HCT116 (cell line): Measurements from ENCODE around the gene METTL24. TPM values are rescaled to one million over a fixed set of nuclear protein-coding genes. Genes with fewer than 3 reads are reported as not detected.

Experiments used
- ATAC-seq: fragments of 200-7000 bp; cut with Tn5 transposase; 2 replicates; pipeline ENCODE4 v1.9.1; 2020; ENCODE audit warnings: mild to moderate bottlenecking, moderate library complexity
- BruUV-seq: library from RNA; stranded (reverse); fragments of 400-500 nt; replicated peaks from 2 replicates; lab custom pipeline; 2021; lab: Mats Ljungman, UMichigan
- CTCF ChIA-PET: fragments of 300-600 bp; sonication (Branson Sonifier 250); formaldehyde crosslinking; loops from one replicate; lab custom pipeline; 2021; ENCODE audit warnings: antibody characterized with exemption; lab: Charles Lee
- POLR2A ChIA-PET: fragments of 300-600, 350-600 bp; sonication (Branson Sonifier 250); formaldehyde crosslinking; loops from one replicate; lab custom pipeline; 2021; ENCODE audit warnings: antibody characterized with exemption; lab: Charles Lee
- RAD21 ChIA-PET, 2 experiments: fragments of 300-600 bp; sonication (Branson Sonifier 250); formaldehyde crosslinking; loops; one replicate each; lab custom pipeline; 2023; ENCODE audit warnings: low total read pairs in 2 of 2; ENCODE audit not compliant: uncharacterized antibody in 2 of 2, unreplicated experiment in 2 of 2, low non-redundant PET in 1 of 2; lab: Charles Lee
- DNase-seq: peaks from one replicate; pipeline ENCODE4 v3.0.0-alpha.2; 2010; ENCODE audit warnings: low read depth, low spot score
- H2AFZ ChIP-seq: fragments of 200-600 bp; shearing (Covaris generic), sonication (generic); 2 replicates; pipeline ENCODE4 v1.6.1; 2017; ENCODE audit warnings: low read depth, mixed run types, mixed read lengths, antibody characterized with exemption, low read length; ENCODE audit not compliant: poor library complexity, severe bottlenecking
- H3K27ac ChIP-seq: 2 replicates; pipeline ENCODE4 v1.5.1; 2012; ENCODE audit warnings: low read depth, low read length
- H3K27me3 ChIP-seq: fragments of 200-600 bp; sonication (generic); 2 replicates; pipeline ENCODE4 v1.6.1; 2016; ENCODE audit warnings: mixed run types, low read length, mixed read lengths; ENCODE audit not compliant: insufficient read depth
- H3K36me3 ChIP-seq, 2 experiments: fragments of 200-500 bp in 1 of 2; fragments of 200-600 bp in 1 of 2; sonication (Bioruptor generic) in 1 of 2; sonication (generic) in 1 of 2; 2 replicates each; pipeline versions ENCODE4 v1.5.1 to v1.6.1; 2014 to 2016; ENCODE audit warnings: low read length in 2 of 2, inconsistent platforms in 1 of 2, mixed read lengths in 1 of 2, mixed run types in 1 of 2; ENCODE audit not compliant: insufficient read depth in 2 of 2, control insufficient read depth in 1 of 2
- H3K4me1 ChIP-seq, 2 experiments: fragments of 200-600 bp in 1 of 2; sonication (generic) in 1 of 2; 2 replicates each; pipeline versions ENCODE4 v1.5.1 to v1.6.1; 2012 to 2017; ENCODE audit warnings: low read length in 2 of 2, inconsistent platforms in 1 of 2, mild to moderate bottlenecking in 1 of 2, mixed read lengths in 1 of 2, mixed run types in 1 of 2, moderate library complexity in 1 of 2; ENCODE audit not compliant: insufficient read depth in 2 of 2, control insufficient read depth in 1 of 2
- H3K4me2 ChIP-seq: fragments of 200-600 bp; sonication (generic); 2 replicates; pipeline ENCODE4 v1.6.1; 2017; ENCODE audit warnings: mixed run types, low read length, mixed read lengths
- H3K4me3 ChIP-seq, 2 experiments: fragments of 200-600 bp in 1 of 2; sonication (generic) in 1 of 2; replicated peaks in 1 of 2; 2 replicates each; pipeline ENCODE4 v1.5.1; 2011 to 2016; ENCODE audit warnings: low read length in 2 of 2, control low read depth in 1 of 2, low read depth in 1 of 2, mild to moderate bottlenecking in 1 of 2, mixed read lengths in 1 of 2, mixed run types in 1 of 2
- H3K79me2 ChIP-seq: fragments of 200-600 bp; sonication (generic); 2 replicates; pipeline ENCODE4 v1.6.1; 2017; ENCODE audit warnings: mild to moderate bottlenecking, mixed run types, low read length, moderate library complexity, mixed read lengths; ENCODE audit not compliant: insufficient read depth
- H3K9ac ChIP-seq: fragments of 200-600 bp; sonication (generic); 2 replicates; pipeline ENCODE4 v1.6.1; 2016; ENCODE audit warnings: low read length, mixed read lengths
- H3K9me2 ChIP-seq: fragments of 200-600 bp; sonication (generic), shearing (Covaris generic); 2 replicates; pipeline ENCODE4 v1.6.1; 2017; ENCODE audit warnings: mixed run types, mild to moderate bottlenecking, moderate library complexity; ENCODE audit not compliant: insufficient read depth
- H3K9me3 ChIP-seq, 2 experiments: fragments of 200-500 bp in 1 of 2; fragments of 200-600 bp in 1 of 2; sonication (Bioruptor generic) in 1 of 2; sonication (generic) in 1 of 2; 2 replicates each; pipeline ENCODE4 v1.6.1; 2014 to 2017; ENCODE audit warnings: low read length in 2 of 2, mixed read lengths in 2 of 2, inconsistent platforms in 1 of 2, low read depth in 1 of 2, mild to moderate bottlenecking in 1 of 2, mixed run types in 1 of 2, moderate library complexity in 1 of 2; ENCODE audit not compliant: control insufficient read depth in 1 of 2, insufficient read depth in 1 of 2
- H4K20me1 ChIP-seq: fragments of 200-600 bp; sonication (generic), shearing (Covaris generic); 2 replicates; pipeline ENCODE4 v1.6.1; 2017; ENCODE audit warnings: mixed run types, mild to moderate bottlenecking, moderate library complexity; ENCODE audit not compliant: insufficient read depth
- CBX3 ChIP-seq: IDR thresholded peaks from 2 replicates; pipeline ENCODE4 v1.6.1; 2012; ENCODE audit warnings: low read depth
- CEBPB ChIP-seq: IDR thresholded peaks from 2 replicates; pipeline ENCODE4 v1.6.1; 2012; ENCODE audit warnings: low read depth
- EZH2 ChIP-seq: fragments of 200-600 bp; sonication (generic); IDR thresholded peaks from 2 replicates; pipeline ENCODE4 v1.6.1; 2017; ENCODE audit warnings: antibody characterized with exemption, mixed run types
- EZH2phosphoT487 ChIP-seq: fragments of 200-600 bp; IDR thresholded peaks from 2 replicates; pipeline ENCODE4 v1.6.1; 2018; ENCODE audit warnings: antibody characterized with exemption, borderline replicate concordance
- FOSL1 ChIP-seq: IDR thresholded peaks from 2 replicates; pipeline ENCODE4 v1.6.1; 2012; ENCODE audit warnings: low read depth
- POLR2AphosphoS5 ChIP-seq: IDR thresholded peaks from 2 replicates; pipeline ENCODE4 v1.6.1; 2011; ENCODE audit warnings: mild to moderate bottlenecking, low read depth, low read length, moderate library complexity
- RAD21 ChIP-seq: IDR thresholded peaks from 2 replicates; pipeline ENCODE4 v1.6.1; 2012; ENCODE audit warnings: low read depth, mild to moderate bottlenecking
- SP1 ChIP-seq: IDR thresholded peaks from 2 replicates; pipeline ENCODE4 v1.6.1; 2012; ENCODE audit warnings: low read depth
- TCF7L2 ChIP-seq: IDR thresholded peaks from 2 replicates; pipeline ENCODE4 v1.7.0; 2011; ENCODE audit warnings: borderline replicate concordance, inconsistent platforms; ENCODE audit not compliant: insufficient read depth, insufficient read length; ENCODE audit errors: extremely low read depth
- ZFX ChIP-seq: fragments of 450-650 bp; IDR thresholded peaks from 2 replicates; pipeline ENCODE4 v1.6.1; 2017
- ZNF274 ChIP-seq: fragments of 200-500 bp; sonication (Bioruptor generic); IDR thresholded peaks from 2 replicates; pipeline ENCODE4 v1.6.1; 2014; ENCODE audit warnings: mild to moderate bottlenecking, low read depth, low read length, inconsistent platforms
- intact Hi-C: fragments of 100-400 bp; cut with micrococcal nuclease; formaldehyde crosslinking; loops from 2 replicates; pipeline ENCODE4 v1.10.0; 2022
- total RNA-seq: library from RNA; stranded (reverse); gene quantifications from one replicate; pipeline ENCODE4 v1.2.1, GENCODE V29; 2021; ENCODE audit not compliant: unreplicated experiment
- TF ChIP-seq, protein P1 (sequence below), 3 experiments: fragments of 200-600 bp in 1 of 3; sonication (generic) in 1 of 3; IDR thresholded peaks in 2 of 3; conservative IDR thresholded peaks in 1 of 3; 2 replicates each; pipeline ENCODE4 v1.5.1; 2012 to 2017; ENCODE audit warnings: low read depth in 2 of 3, low read length in 2 of 3, antibody characterized with exemption in 1 of 3, borderline replicate concordance in 1 of 3, control low read depth in 1 of 3, mild to moderate bottlenecking in 1 of 3, mixed read lengths in 1 of 3, mixed run types in 1 of 3, moderate library complexity in 1 of 3; ENCODE audit not compliant: insufficient read depth in 1 of 3
- TF ChIP-seq, protein P2 (sequence below): IDR thresholded peaks from 2 replicates; pipeline ENCODE4 v1.6.1; 2012

The METTL24 gene
- total RNA-seq, 1 experiment from 2014 or later = not detected

DNA sequence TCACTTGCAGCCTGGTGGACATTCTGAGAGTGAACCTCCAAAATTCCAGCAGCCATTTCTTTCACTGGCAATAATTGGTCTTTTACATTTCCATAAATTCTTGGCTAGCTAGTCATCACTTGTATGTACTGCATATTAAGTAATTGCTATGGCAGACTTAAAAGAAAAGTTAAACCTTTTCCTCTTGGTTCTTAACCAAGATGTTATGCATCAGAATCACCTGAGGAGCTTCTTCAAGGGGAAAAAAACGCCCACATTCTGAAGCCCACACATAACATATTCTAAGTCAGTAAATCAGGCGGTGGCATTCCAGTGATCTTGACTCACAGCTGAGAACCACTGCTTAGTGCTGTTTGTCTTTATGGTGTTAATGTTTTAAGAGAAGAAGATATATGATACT is 140.9 kb downstream of the METTL24 start (continued):
- TF ChIP-seq, protein P1, sequence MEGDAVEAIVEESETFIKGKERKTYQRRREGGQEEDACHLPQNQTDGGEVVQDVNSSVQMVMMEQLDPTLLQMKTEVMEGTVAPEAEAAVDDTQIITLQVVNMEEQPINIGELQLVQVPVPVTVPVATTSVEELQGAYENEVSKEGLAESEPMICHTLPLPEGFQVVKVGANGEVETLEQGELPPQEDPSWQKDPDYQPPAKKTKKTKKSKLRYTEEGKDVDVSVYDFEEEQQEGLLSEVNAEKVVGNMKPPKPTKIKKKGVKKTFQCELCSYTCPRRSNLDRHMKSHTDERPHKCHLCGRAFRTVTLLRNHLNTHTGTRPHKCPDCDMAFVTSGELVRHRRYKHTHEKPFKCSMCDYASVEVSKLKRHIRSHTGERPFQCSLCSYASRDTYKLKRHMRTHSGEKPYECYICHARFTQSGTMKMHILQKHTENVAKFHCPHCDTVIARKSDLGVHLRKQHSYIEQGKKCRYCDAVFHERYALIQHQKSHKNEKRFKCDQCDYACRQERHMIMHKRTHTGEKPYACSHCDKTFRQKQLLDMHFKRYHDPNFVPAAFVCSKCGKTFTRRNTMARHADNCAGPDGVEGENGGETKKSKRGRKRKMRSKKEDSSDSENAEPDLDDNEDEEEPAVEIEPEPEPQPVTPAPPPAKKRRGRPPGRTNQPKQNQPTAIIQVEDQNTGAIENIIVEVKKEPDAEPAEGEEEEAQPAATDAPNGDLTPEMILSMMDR (IDR thresholded peaks at IDR 0.05 in 2 of 3, conservative IDR thresholded peaks at IDR 0.05 in 1 of 3; ENCODE audit: borderline replicate concordance in 1 of 3, insufficient read depth in 1 of 3, low read depth in 2 of 3, low read length in 2 of 3) = no peak
- TF ChIP-seq CBX3 (no peak), FOSL1 (no peak), CEBPB (no peak), RAD21 (no peak)

DNA sequence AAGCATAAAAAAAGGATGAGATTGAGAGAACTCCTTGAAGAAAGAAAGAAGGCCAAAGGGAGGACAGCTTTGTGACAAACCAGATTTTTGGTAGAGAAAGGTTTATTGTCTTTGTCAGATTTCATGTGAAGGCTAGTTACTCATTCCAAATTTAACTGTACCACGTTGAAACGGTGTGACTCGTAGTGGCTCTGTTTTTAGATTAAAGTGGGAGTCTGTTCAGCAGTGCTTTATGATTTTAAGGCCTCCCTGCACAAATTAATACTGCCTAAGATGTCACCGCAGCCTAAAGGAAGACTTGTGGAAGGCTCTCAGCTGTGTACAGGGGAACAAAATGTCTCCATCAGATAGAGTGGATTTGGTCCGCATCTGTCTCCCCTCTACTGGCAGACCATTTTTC is 142.0 kb downstream of the METTL24 start:
- Histone ChIP-seq H3K36me3 (peaks cover 15 to 34% of the 10 kb centered on the region in 2 experiments), H3K9ac (no peak overlapping the region), H4K20me1 (no peaks in the 10 kb centered on the region), H3K27me3 (no peaks in the 10 kb centered on the region), H3K9me2 (no peaks in the 10 kb centered on the region), H3K79me2 (no peaks in the 10 kb centered on the region), H3K27ac (no peak overlapping the region), H3K9me3 (no peaks in the 10 kb centered on the region), H3K4me2 (no peak overlapping the region), H3K4me1 (peaks cover 0 to 4% of the 10 kb centered on the region in 2 experiments; a peak in 1 of 4 replicates), H2AFZ (no peak overlapping the region), H3K4me3 (no peak overlapping the region)
- no TSS peak for BruUV-seq
- intact Hi-C loops = no loop called here
- no peak for DNase-seq
- ChIA-PET CTCF (no interaction called here), POLR2A (no interaction called here), RAD21 (no interaction called here)
- no peak for TF ChIP-seq ZFX
- TF ChIP-seq CBX3 = no peak
- no peak for TF ChIP-seq EZH2
- TF ChIP-seq ZNF274 = no peak
- no peak for TF ChIP-seq EZH2phosphoT487
- no peak for TF ChIP-seq POLR2AphosphoS5
- TF ChIP-seq, protein P2, sequence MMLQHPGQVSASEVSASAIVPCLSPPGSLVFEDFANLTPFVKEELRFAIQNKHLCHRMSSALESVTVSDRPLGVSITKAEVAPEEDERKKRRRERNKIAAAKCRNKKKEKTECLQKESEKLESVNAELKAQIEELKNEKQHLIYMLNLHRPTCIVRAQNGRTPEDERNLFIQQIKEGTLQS = no peak
- TF ChIP-seq, protein P1 (IDR thresholded peaks at IDR 0.05 in 2 of 3, conservative IDR thresholded peaks at IDR 0.05 in 1 of 3; ENCODE audit: borderline replicate concordance in 1 of 3, insufficient read depth in 1 of 3, low read depth in 2 of 3, low read length in 2 of 3) = no peak
- TF ChIP-seq SP1 = no peak
- TF ChIP-seq TCF7L2 = no peak
- ATAC-seq = no peak
